GM21576 (cell line): ENCODE measurements around the gene FUOM.

ENCODE experiments used
- ATAC-seq: cut with Tn5 transposase; IDR thresholded peaks from one replicate; pipeline ENCODE4 v1.9.1; 2021; ENCODE audit warnings: mild to moderate bottlenecking, moderate library complexity; ENCODE audit not compliant: unreplicated experiment

FUOM gene

DNA sequence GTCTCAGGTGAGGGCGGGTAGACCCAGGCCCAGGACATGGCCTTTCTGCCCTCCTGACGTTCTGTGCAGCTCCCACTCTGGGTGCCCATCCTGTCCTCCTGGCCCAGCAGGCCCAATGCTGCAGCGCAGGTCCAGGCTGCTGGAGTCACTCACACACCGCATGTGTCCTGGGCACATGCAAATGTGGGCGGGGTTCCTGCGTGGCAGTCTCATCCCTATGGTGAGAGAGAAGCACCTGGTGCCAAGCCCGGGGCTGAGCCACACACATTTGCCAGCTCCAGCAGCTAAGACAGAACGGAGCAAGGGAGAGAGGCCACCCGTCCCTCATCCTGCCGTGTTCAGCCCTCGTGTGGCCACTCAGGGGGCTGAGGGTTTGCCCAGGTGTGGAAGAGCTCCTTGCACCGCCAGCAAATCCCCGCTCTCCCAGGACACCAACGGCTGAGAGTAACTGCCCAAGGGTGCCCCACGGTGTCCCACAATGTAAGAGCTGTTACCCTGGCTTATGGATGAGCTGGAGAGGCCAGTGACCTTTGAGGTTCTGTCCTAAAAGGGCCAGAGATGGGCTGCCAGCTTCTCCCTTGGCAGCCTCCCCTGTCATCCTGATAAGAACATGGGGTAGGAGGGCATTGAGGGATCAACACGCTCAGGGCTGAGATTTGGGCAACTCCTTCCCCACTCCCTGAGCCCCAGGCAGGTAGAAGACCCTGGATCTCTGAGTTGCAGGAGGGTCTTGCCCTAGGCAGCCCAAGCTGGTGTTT, 4.4 kb downstream of the FUOM start:
- no peak for ATAC-seq

DNA sequence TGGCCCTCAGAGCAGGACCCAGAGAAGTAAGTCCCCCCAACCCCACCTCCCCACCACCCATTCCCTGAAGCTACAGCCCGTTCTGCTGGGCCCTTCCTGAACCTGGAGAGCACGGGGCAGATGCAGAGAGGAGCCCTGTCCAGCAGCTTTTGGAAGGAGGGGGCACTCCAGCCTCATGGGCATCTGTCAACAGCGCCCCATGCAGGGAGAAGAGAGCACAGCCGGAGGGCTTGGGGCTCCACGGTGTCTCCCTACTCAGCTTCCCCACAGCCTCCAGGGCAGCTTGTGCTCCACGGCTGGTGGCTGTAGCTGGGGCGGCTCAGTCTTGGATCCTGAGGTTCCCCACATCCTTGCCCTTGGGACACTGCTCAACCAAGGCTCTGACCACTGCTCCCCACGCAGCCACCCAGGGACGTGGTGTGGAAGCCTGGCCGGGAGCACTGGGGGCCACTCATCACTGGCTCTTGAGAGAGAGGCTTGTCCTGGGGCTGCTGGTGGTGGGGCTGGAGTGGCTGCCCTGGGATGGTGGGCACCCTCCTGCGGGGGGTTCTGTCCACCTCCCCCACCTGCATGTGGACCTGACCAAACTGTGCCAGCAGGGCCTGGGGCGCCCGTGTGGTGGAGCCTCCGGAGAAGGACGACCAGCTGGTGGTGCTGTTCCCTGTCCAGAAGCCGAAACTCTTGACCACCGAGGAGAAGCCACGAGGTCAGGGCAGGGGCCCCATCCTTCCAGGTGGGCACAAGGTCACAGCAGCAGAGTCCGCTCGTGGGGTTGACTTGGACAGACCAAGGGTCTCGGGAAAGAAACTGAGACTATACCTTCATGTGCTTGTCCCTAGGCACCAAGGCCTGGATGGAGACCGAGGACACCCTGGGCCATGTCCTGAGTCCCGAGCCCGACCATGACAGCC, 6.2 kb downstream of the FUOM start:
- no peak for ATAC-seq

DNA sequence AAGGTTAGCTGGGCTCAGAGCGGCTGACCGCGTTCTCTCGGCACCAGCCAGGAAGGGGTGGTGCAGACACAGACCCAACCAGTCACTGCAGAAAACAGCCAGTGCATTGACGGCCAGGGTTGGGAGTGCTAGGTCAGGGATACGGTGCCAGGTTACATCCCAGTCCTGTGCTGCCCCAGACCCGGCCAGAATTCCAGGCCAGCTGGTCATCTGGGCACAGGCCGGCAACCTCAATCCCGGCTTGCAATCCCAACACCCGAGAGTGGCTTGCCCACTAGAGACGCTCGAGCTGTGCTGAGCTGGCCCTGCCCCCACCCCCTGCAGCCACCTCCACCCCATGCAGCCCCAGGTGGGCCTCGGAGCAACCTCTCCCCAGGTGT, 6.9 kb downstream of the FUOM start:
- ATAC-seq = no peak

DNA sequence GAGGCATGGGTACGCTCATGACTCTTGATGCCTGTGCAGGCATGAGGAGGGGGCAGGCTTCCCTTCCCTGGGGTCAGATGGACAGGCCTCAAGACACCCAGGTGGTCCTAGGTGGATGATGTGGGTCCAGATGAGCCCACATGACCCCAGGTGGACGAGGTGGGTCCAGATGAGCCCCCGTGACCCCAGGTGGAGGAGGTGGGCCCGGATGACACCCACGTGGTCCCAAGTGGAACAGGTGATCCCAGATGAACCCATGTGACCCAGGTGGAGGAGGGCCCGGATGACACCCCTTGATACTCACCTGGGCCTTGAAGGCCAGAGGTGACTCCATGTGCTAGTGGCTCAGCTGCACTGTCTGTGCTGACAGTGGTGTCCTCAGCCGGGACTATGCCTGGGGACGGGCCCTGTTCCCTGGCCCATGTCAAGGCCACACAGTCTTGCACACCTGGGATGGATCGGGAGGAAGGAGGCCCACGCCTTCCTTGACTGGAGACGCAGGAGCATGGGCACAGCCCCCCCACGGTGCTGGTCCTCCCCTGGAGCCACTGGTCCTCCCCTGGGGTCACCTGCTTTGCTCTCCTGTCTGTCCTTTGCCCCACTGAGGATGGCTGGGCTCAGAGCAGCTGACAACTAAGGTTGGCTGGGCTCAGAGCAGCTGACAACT, 7.4 kb downstream of the FUOM start:
- ATAC-seq = no peak

DNA sequence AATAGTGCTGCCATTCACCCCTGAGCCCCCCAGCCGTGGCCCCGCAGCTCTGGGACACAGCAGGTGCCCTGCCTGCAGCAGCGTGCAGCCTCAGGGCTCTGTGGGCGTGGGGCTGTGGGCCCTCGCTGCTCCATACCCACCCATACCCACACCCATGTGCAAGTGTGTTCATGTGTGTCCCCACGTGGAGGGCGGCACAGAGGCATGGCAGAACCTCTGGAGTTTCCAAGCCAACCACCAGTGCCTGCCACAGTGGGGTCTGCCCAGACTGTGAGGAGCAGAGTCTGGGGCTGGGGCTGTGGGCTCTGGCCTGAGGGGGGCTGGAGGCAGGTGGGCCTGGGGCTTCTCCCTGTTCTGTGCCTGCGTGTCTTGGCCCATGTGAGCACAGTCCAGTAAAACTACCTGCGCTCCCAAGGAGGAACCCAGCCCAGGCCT, 8.2 kb downstream of the FUOM start:
- no peak for ATAC-seq

DNA sequence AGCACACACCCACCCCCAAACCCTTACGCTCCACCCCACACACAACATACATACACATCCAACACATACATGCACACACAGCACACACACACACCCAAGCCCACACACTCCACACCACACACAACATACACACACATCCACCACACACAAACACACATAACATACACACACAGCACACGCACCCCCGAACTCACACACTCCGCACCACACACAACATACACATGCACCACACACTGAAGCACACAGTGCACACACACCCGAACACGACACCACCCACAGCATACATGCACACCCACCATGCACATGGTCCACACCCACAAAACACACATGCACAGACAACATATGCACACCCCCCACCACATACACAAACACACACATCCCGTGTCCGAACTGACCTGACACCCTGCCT, 8.7 kb downstream of the FUOM start:
- ATAC-seq = no peak

DNA sequence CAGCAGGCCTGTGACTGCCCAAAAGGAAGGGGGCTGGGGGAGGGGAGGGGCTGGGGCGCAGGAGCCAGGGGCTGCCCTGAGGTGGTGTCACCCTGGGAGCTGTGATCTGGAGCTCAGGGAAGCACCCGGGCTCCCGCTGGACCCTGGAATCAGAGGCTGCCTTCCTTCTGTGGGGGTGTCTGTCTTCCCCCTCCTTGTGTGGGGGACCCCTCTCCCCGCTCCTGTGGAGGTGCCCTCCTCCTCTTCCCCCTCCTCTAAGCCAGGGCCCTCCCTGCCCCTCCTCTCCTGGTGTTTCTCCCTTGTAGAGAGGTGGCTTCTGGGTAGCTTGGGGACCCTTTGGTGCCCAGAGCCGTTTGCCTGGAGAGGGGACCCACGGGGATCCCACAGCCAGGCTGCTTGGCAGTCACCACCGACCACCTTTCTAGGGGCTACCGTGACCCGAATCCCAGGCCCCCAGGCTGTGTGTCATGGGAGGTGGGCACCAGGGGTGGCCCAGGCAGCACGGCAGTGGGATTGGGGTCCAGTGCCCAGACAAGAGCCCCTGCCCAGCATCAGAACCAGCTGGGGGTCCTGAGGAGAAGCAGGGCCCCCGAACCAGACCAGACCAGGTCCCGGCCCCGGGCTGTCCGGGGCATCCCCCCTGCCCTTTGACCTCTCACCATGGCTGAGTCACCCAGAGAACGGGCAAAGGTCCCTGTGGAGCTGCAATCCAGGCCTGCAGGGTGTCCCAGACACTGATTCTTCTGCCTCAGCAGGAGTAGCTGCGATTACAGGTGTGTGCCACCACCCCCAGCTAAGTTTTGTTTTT, 9.9 kb downstream of the FUOM start:
- no peak for ATAC-seq

DNA sequence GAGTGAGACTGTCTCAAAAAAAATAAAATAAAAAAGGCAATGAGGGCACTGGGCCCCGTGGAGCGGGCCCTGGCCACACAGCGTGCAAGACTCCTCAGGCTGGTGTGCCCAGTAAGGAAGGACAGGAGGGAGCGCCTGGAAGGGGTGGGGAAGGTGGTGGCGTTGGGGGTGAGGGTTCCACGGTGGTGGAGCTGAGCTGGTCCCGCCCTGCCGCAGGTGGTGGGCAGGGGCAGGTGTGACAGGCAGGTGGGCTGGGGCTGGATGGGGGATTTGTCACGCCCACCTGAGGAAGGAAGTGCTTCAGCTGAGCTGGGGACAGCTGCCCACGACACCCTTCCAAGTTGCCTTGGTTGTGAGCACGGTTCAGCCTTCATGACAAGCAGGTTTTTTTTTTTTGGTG, 11.4 kb downstream of the FUOM start:
- ATAC-seq = no peak

DNA sequence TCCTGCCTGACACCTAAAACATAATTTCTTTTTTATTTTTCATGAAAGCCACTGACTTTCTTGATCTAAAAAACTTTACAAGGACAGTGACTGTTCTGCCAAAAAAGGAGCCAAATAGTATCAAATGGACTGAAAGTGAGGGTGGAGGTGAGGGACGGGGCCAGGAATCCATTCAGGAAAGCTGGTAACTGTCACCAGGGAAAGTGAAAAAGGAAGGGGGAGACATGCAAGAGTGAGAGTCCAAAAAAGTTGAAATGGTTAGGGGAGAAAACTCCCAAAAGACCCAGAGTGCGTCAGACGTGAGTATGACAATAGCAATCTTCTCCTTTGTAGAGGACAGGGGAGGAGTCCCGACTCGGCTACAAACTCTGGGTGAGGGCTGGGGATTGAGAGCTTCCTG, 13.6 kb downstream of the FUOM start:
- no peak for ATAC-seq

DNA sequence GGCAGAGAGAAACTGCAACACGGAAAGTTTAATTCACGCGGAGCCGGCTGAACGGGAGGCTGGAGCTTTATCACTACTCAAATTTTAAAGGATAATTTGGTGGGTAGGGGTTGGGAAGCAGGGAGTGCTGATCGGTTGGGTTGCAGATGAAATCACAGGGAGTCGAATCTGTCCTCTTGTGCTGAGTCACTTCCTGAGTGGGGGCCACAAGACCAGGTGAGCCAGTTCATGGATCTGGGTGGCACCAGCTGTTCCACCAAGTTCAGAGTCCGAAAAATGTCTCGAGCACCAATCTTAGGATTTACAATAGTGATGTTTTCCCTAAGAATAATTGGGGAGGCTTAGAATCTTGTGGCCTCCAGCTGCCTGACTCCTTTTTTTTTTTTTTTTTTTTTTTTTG, 14.3 kb downstream of the FUOM start:
- ATAC-seq = no peak

DNA sequence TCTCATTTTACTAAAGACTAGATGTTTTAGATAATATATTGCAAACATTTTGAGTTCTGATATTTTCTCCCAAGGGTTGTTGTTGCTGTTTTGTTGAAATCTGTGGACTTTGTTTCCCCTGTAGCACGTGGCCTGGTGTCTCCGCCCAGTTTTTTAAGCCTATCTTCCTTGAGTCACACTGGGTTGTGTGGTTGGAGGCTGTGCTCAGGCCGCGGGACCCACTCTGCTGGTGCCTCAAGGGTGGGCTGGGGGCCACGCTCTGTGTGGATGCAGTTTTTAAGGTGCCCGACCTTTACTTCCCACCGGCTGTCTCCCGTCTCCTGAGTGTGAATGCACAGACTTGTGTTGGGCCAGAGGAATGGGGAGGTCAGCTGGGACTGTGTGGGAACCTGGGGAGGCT, 14.9 kb downstream of the FUOM start:
- no peak for ATAC-seq

DNA sequence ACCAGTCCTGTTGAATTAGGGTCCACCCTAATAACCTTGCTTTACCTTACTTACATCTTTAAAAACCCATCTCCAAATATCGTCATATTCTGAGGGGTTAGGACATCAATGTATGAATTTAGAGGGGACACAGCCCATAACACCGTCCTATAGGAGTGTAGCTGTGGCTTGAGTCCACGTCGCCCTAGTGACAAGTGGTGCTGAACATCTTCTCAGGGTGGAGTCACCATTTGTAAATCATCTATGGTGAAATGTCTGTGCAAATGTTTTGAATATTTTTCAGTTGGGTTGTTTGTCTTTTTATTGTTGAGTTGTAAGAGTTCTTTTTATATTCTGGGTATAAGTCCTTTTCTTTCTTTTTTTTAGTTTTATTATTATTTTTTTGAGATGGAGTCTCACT, 15.8 kb downstream of the FUOM start:
- ATAC-seq = no peak

DNA sequence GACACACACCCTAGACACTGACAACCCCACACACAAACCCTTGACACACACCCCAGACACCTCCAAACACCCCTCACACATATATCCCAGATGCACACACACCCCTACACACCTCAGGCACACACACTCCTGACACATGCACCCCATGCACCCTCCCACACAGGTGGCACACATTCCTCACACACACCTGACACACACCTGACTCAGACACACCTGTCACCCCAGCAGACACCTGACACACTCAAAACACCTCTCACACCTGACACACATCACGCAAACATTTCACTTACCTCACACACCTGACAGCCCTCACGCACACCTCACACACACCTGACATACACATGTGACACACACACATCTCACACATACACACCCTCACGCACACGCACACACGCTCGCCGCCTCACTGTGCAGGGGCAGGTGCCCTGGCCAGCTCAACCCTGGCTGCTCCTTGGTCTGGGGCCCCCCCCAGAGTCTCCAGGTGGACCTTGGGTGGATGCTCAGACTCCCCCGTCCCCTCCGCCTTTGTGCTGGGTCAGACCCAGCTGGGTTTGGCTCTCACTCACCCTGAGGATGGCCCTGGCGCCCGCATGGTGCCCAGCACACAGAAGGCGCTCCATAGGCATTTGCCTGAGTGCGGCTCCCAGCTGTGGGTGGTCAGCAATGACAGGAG, 18.0 kb downstream of the FUOM start:
- ATAC-seq = no peak

DNA sequence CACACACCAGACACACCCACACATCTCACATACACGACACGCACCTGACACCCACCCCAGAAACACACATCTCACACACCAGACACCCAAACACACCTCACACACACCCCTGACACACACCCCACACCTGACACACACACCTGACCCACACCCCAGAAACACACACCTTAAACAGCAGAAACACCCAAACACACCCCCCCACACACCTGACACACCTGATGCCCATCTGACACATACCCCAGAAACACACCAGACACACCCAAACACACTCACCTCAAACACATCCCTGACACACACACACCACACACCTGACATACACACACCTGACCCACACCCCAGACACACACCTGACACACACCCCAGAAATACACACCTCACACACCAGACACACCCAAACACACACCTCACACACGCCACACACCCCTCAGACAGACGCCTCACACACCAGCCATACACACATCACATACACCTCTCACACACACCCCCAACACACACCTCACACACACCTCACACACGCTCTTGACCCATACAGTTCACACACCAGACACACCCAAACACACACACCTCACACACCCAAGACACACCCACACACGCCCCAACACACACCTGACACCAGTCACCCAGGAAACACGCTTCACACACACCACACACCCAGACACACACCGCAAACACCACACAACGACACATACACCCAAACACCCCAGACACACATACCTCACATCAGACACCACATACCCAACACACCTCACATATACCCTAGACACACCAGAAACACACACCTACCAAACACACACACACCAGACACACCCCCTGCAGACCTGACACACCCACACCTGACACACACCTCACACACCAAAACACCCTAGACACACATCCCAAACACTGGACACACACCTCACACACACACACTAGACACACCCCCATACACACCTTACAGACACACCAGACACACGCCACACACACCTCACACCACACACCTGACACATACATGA, 19.4 kb downstream of the FUOM start:
- no peak for ATAC-seq

DNA sequence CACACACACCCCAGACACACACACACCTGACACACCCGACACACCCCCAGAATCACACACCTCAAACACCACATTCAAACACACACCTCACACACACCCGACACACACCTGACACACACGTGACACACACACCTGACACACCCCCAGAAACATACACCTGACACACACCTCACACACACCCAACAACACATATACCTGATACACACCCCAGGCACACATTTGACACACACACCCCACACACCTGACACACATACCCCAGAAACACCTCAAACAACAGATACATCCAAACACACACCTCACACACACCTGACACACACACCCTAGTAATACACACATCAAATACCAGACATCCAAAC, 20.5 kb downstream of the FUOM start:
- ATAC-seq = no peak

DNA sequence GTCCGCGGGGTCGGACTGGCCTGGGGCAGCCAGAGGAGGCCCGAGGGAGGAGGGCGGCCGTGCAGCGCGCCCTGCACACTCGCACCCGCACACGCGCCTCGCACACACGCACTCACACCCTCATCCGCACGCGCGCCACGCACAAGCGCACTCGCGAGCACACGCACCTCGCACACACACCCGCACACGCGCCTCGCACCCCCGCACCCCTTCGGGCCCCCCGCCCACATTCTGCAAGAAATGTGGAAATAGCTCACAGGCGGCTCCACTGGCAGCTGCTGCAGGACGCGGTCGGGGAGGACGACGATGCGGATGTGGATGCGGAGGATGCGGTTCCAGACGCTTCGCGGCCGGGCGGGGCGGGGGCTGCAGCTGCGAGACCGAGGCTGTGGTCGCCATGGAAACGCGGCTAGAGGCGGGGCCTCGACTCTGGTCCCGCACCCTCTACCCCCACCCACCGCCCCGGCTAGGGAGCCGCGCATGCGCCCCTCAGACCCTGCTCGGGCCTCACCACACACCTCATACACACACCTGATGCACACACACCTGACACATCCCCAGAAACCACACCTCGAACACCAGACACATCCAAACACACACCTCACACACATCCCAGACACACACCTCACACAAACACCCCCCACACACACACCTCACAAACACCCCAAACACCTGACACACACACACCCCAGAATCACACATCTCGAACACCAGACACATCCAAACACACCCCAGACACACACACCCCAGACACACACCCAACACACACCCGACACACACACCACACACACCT, 21.0 kb downstream of the FUOM start, which contains the start of gene CALY:
Gene CALY, minus strand, starts transcription at position 320 of the 793 bp plus-strand sequence. CDS start 7,907 bp downstream, outside the sequence.
- no peak for ATAC-seq

DNA sequence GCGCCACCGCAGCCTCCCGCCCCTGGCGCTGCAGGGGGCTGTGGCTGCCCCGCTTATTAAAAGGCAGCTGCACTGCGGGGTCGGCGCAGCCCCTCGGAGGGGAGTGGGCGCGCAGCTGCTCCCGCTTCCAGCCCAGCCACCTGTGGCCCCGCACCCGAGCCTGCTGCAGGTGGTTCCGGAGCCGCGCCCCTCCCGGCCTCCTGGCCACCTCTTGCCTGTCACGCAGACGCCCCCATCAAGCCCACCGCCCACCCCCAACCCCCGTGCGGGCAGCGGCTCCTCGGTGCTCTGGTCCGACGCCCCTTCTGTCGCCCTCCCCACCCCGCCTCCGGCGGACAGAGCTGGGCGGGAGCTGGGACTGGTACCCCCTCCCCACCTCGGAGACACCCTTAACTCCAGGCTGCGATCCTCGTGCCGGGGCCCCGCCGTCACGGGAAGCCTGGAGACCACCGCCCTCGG, 21.7 kb downstream of the FUOM start:
- ATAC-seq = no peak
